ENCODE results near the gene NXN.
"Not testable (repeated sequence)": the region's sequence is repeated elsewhere in the genome, so short reads cannot be mapped to it uniquely, and the experiment has no call there.

The NXN gene

DNA sequence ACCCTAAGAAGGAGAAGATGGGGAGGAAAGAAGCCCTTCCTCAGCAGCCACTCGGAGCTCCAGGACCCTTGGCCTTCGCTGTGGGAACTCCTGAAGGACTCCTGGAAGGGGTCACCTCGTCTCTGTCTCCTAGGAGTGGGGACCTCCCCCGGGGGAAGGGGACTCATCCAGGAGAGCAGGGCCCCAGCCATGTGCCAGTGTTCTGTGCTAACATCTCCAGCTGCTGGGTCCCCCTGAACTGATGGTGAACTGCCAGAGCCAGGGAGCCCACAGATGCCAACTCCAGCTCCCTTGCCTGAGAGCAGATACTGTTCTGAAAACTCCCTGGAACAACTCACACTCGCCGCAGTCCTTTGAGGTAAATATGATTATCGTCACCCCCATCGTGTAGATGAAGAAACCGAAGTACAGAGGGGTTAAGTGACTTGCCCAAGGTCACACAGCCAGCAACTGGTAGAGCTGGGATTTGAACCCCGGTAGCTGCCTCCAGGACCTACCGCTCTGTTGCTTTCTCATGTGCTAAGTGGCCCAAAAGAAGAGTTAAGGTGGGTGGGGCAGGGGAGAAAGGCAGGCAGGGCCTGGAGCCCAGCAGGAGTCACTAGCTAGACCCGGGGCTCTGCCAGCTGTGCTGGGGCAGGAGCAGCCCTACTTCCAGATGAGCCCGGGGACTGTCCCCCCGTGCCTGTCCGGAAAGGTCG lies 27.9 kb upstream of the NXN start:
- DNase-seq (ENCODE audit: extremely low spot score, insufficient read length, low read depth) (no peak), FAIRE-seq (no peak)

- FAIRE-seq: no peak
- no peak for DNase-seq (ENCODE audit: extremely low spot score, insufficient read length, low read depth)
These were observed 26.5 kb upstream of the NXN start for GRCh38 chr17:1006054-1006453.

- FAIRE-seq (no peak), DNase-seq (ENCODE audit: extremely low spot score, insufficient read length, low read depth) (no peak)
These were observed 25.9 kb upstream of the NXN start for GRCh38 chr17:1005361-1005946.

DNA sequence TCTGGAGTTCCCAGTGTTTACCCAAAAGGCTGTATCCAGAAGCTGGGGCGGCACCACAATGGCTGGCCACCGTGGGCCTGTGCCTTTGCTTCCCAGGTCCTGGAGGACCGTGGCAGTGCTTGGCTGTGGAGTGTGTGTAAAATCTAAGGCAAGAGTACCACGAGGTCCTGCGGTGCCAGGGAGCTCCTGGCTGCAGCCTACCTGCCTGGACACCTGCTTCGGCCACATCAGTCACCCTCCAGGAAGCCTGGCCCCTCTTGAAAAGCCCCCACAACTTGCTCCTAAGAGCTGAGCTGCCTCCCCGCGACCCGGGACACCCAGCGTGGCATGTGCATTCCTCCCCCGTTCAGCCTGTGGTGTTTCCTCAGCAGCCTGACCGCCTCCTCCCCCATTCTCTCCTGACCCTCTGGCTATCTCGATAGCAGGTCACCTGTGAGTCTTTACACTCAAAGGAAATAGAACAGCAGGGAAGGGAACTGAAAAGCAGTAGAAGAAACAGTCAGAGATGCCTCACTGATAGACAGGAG lies 25.3 kb upstream of the NXN start:
- DNase-seq (ENCODE audit: extremely low spot score, insufficient read length, low read depth): no peak
- no peak for FAIRE-seq

- no peak for FAIRE-seq
These were observed 24.6 kb upstream of the NXN start for GRCh38 chr17:1003972-1004768.

GRCh38 chr17:1003633-1003971 lies 24.0 kb upstream of the NXN start:
- DNase-seq (ENCODE audit: extremely low spot score, insufficient read length, low read depth) (no peak), FAIRE-seq (no peak)

More at GRCh38 chr17:1003972-1004768, 24.6 kb upstream of the NXN start:
- DNase-seq (ENCODE audit: extremely low spot score, insufficient read length, low read depth): no peak

- FAIRE-seq: no peak
- no peak for DNase-seq (ENCODE audit: extremely low spot score, insufficient read length, low read depth)
These were observed 23.4 kb upstream of the NXN start for GRCh38 chr17:1002771-1003555.

GRCh38 chr17:1002412-1002753 lies 22.8 kb upstream of the NXN start:
- DNase-seq (ENCODE audit: extremely low spot score, insufficient read length, low read depth): no peak
- no peak for FAIRE-seq

GRCh38 chr17:1001640-1002411 lies 22.2 kb upstream of the NXN start:
- DNase-seq (ENCODE audit: extremely low spot score, insufficient read length, low read depth) (no peak), FAIRE-seq (no peak)

GRCh38 chr17:1000597-1001461 lies 21.3 kb upstream of the NXN start:
- FAIRE-seq: no peak
- no peak for DNase-seq (ENCODE audit: extremely low spot score, insufficient read length, low read depth)

- FAIRE-seq (no peak), DNase-seq (ENCODE audit: extremely low spot score, insufficient read length, low read depth) (no peak)
These were observed 18.5 kb upstream of the NXN start for GRCh38 chr17:998111-998510.

DNA sequence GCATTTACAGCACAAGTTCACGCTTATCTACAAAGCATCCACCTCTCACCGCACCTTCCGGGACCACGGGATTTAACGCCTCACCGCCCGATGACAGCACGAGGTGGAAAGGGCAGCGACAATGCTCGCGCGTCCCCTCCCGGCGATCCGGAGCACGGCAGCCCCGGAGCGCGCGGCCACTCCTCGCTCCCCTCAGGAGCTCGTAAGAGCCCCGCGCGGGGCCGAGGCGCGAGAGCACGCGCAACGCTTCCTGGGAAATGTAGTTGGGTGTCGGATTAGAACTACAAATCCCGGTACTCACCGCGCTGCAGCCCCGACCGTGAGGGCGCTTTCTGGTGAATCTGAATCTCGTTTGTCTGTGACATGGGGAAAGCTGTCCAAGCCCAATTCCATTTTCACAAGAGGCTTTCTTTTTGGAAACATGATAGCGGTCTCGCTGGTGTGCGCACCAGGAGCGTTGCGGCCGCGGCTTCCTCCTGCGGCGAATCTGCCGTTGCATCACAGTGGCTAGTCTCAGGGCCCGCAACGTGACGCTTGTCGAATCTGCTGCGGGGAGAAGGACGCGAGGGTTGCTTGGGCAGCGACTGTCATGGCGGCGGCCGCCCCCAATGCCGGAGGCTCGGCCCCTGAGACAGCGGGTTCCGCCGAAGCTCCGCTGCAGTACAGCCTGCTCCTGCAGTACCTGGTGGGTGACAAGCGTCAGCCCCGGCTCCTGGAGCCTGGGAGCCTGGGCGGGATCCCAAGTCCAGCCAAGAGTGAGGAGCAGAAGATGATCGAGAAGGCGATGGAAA lies 17.2 kb upstream of the NXN start, which contains the start of gene TIMM22:
TSS of gene TIMM22 (plus strand) at position 576 of the 791 bp plus-strand sequence. CDS start at position 590, 14 bp downstream.
- DNase-seq (ENCODE audit: extremely low spot score, insufficient read length, low read depth) (peak; percentile 86), FAIRE-seq (peak; percentile 96)

DNA sequence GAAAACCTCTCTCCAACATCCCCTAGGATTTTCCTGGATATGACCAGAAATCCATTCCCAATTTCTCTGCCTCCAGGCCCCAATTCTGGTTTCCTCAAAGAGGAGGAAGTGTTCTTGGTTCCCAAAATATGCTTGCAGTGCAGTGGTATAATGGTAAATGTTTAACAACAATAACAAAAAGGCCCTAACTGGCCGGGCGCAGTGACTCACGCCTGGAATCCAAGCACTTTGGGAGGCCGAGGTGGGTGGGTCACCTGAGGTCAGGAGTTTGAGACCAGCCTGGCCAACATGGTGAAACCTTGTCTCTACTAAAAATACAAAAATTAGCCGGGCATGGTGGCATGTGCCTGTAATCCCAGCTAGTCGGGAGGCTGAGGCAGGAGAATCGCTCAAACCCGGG lies 15.7 kb upstream of the NXN start:
- DNase-seq (ENCODE audit: extremely low spot score, insufficient read length, low read depth); FAIRE-seq: not testable (repeated sequence)

DNA sequence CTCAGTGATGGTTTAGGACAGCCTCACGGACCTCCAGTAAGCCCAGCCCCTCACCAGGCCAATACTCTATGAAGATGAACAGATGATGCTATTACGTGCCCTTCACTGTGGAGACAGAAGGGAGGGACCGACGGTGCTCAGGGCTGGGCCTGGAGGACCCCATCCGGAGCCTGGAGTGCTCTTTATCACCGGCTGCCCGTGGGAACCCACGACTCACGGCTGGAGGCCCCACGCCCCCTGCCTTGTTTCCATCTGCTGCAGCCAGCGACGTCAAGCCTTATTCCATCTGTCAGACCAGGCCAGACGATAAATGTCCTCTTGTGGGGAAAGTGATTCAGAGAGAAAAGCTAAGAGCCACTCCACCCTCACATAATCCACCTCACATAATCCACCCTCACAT lies 13.4 kb upstream of the NXN start:
- DNase-seq (ENCODE audit: extremely low spot score, insufficient read length, low read depth): no peak
- FAIRE-seq: no peak

DNA sequence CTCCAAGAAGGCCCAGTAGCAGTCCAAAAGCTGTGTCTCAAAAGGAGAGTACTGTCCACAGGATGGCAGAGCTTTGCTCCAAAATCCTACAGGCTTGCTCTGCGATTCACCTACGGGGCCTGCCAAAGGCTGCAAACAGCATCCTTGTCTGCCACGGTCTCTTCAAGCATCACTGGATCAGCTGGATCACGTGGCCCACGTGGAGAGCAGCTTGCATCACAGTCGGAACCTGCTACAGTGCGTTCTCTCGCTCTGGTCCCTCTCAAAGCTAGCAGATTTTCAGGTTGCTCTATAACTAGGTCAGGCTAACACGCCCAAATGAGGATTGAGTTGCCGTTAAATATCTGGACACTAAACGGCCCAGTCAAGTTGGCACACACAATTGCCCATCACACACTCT lies 9.0 kb upstream of the NXN start:
- no peak for DNase-seq (ENCODE audit: extremely low spot score, insufficient read length, low read depth)
- no peak for FAIRE-seq

DNA sequence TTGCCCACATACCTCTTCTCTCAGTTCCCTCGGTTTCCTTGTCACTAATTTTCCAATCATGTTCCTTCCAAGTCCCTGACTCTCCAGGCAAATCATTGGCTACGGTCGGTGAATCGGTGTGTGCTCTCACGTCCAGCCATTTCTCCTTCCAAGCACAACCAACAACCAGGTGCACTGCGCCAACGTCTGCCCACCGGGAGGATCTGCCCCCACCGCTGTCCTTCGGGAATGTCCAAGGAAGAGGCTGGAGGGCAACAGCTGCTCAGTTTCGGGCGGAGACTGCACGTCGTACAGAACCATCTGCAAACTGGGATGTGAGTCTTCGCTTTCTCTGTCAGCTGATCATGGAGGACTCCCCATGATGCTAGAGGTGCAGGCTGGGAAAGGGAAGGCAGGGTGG lies 8.4 kb upstream of the NXN start:
- DNase-seq (ENCODE audit: extremely low spot score, insufficient read length, low read depth) (no peak), FAIRE-seq (no peak)

GRCh38 chr17:986322-986929 lies 6.8 kb upstream of the NXN start:
- FAIRE-seq: no peak
- no peak for DNase-seq (ENCODE audit: extremely low spot score, insufficient read length, low read depth)

DNA sequence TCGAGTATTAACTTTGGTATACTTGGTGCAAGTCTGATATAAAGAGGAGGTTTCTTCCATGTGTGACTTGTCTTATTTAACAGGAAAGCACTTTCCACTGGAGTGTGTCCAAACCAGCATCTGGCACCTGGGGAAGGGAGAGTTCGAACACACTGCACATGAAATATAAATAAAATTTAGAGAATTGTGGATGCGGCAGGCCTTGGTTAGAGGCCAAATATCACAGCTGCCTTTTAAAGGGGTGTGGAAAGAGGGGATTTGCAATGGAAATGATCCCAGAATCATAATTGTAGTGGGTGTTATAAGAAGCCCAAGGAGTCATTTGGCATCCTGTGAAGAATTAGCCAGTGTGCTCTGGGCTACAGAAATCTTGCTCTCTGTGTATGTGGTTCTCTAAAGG lies 4.3 kb upstream of the NXN start:
- DNase-seq (ENCODE audit: extremely low spot score, insufficient read length, low read depth) (no peak), FAIRE-seq (no peak)

All from GM18507 (cell line).